Hematopoietic multipotent progenitor cell treated with erythropoietin and hydrocortisone succinate and interleukin-3 and kit ligand, for 4 days (in vitro differentiated cells): ENCODE data around the gene KIAA1217.

ENCODE experiments used
- DNase-seq: peaks from one replicate; pipeline ENCODE4 v3.0.0-alpha.2; 2015

The KIAA1217 gene

GRCh38 chr10:24569828-24570657, 361.1 kb downstream of the KIAA1217 start:
- DNase-seq = peak; percentile 59

GRCh38 chr10:24570658-24571426, 361.9 kb downstream of the KIAA1217 start:
- DNase-seq = no peak

GRCh38 chr10:24571870-24572450, 363.0 kb downstream of the KIAA1217 start:
- DNase-seq = no peak

GRCh38 chr10:24574161-24574560, 365.2 kb downstream of the KIAA1217 start:
- DNase-seq = no peak

- peak; percentile 9 for DNase-seq
Measured at GRCh38 chr10:24574578-24575155, 365.7 kb downstream of the KIAA1217 start.

- no peak for DNase-seq
Measured at GRCh38 chr10:24575481-24576002, 366.6 kb downstream of the KIAA1217 start.

- no peak for DNase-seq
Measured at GRCh38 chr10:24579448-24579847, 370.5 kb downstream of the KIAA1217 start.

GRCh38 chr10:24579906-24580305, 371.0 kb downstream of the KIAA1217 start:
- DNase-seq = no peak

- DNase-seq = no peak
Measured at GRCh38 chr10:24589265-24589664, 380.3 kb downstream of the KIAA1217 start.

GRCh38 chr10:24590697-24591457, 381.9 kb downstream of the KIAA1217 start:
- no peak for DNase-seq

- DNase-seq = no peak
Measured at GRCh38 chr10:24596217-24596930, 387.4 kb downstream of the KIAA1217 start.

GRCh38 chr10:24597426-24597825, 388.5 kb downstream of the KIAA1217 start:
- DNase-seq = no peak
